SK-N-MC (cell line): ENCODE measurements around the gene IARS2.

Experiments
- EZH2 ChIP-seq: fragments of 200-600 bp; sonication (generic); IDR thresholded peaks from one replicate; pipeline ENCODE4 v1.6.1; 2017; ENCODE audit warnings: antibody characterized with exemption
- FOXP2 ChIP-seq: optimal IDR thresholded peaks from 2 replicates; pipeline ENCODE3; 2011; ENCODE audit warnings: mild to moderate bottlenecking, moderate library complexity; ENCODE audit not compliant: insufficient read depth; ENCODE audit errors: extremely low read length, control extremely low read depth
- POLR2AphosphoS5 ChIP-seq: IDR thresholded peaks from 2 replicates; pipeline ENCODE4 v1.6.1; 2012; ENCODE audit warnings: mild to moderate bottlenecking, low read depth, low read length, borderline replicate concordance

GRCh38 chr1:220046052-220046930, 47.6 kb upstream of the IARS2 start, which contains the start of gene EPRS1:
- TF ChIP-seq POLR2AphosphoS5 (peak; percentile 88), EZH2 (no peak), FOXP2 (peak; percentile 80)
